A549 (cell line): ENCODE measurements around the gene NEAT1. TPM values are rescaled to one million over a fixed set of nuclear protein-coding genes. Genes with fewer than 3 reads are reported as not detected.

Source experiments
- ATAC-seq, 2 experiments: fragments of 200-7000 bp in 1 of 2; fragments of >200 bp in 1 of 2; cut with Nextera tagmentation in 1 of 2; cut with Tn5 transposase in 1 of 2; 3 replicates each; pipeline versions ENCODE4 v1.8.0 to v1.9.1; 2018 to 2020; ENCODE audit warnings: mild to moderate bottlenecking in 1 of 2, moderate library complexity in 1 of 2
- CTCF ChIA-PET: fragments of 300-600 bp; sonication (Branson Sonifier 250); formaldehyde crosslinking; extraction: SDS; loops from one replicate; lab custom pipeline; 2021; ENCODE audit warnings: antibody characterized with exemption, inconsistent platforms; lab: Yijun Ruan, JAX
- POLR2A ChIA-PET: fragments of 350-600 bp; formaldehyde crosslinking; extraction: SDS; loops from one replicate; lab custom pipeline; 2021; ENCODE audit warnings: antibody characterized with exemption, inconsistent platforms; lab: Yijun Ruan, JAX
- DNase-seq, 2 experiments: peaks; one replicate each; pipeline versions ENCODE4 v3.0.0 to v3.0.0-alpha.2; 2011 to 2016; ENCODE audit warnings: low read depth in 1 of 2, low spot score in 1 of 2
- FAIRE-seq: peaks from 2 replicates; lab custom pipeline; 2011; peaks lifted over from hg19 to GRCh38; lab: Jason Lieb, UNC
- H3K27ac ChIP-seq, 2 experiments: fragments of >200 bp; sonication (Bioruptor Twin); formaldehyde crosslinking; 3 replicates each; pipeline ENCODE4 v1.5.1; 2016 to 2017
- H3K4me1 ChIP-seq: fragments of >200 bp; sonication (Bioruptor Twin); formaldehyde crosslinking; 3 replicates; pipeline ENCODE4 v1.6.1; 2016
- H3K4me2 ChIP-seq: fragments of >200 bp; sonication (Bioruptor Twin); formaldehyde crosslinking; 3 replicates; pipeline ENCODE4 v1.6.1; 2016
- H3K4me3 ChIP-seq: fragments of >200 bp; sonication (Bioruptor Twin); formaldehyde crosslinking; 3 replicates; pipeline ENCODE4 v1.5.1; 2016
- H3K9me3 ChIP-seq: fragments of >200 bp; sonication (Bioruptor Twin); formaldehyde crosslinking; 3 replicates; pipeline ENCODE4 v1.6.1; 2016
- ATOH8 ChIP-seq: fragments of 250-450 bp; sonication (Bioruptor Pico); IDR thresholded peaks from 2 replicates; pipeline ENCODE4 v1.5.0; 2020; ENCODE audit warnings: low read depth, mild to moderate bottlenecking, moderate library complexity
- BCL3 ChIP-seq: fragments of >200 bp; sonication (Bioruptor Twin); formaldehyde crosslinking; IDR thresholded peaks from 3 replicates; pipeline ENCODE4 v1.6.1; 2016
- CBX2 ChIP-seq: fragments of 200-600 bp; sonication (generic); IDR thresholded peaks from 2 replicates; pipeline ENCODE4 v1.6.1; 2016; ENCODE audit warnings: low read depth, mild to moderate bottlenecking, borderline replicate concordance
- CHD2 ChIP-seq: fragments of 150-350 bp; IDR thresholded peaks from 2 replicates; pipeline ENCODE4 v1.6.1; 2014; ENCODE audit warnings: low read length; ENCODE audit not compliant: partially characterized antibody
- E2F6 ChIP-seq: IDR thresholded peaks from 2 replicates; pipeline ENCODE4 v1.6.1; 2012; ENCODE audit warnings: low read depth, borderline replicate concordance
- EHF ChIP-seq: fragments of 250-450 bp; sonication (Bioruptor Pico); IDR thresholded peaks from 2 replicates; pipeline ENCODE4 v1.5.0; 2020; ENCODE audit warnings: mild to moderate bottlenecking
- FOSB ChIP-seq: fragments of 250-450 bp; sonication (Bioruptor Pico); IDR thresholded peaks from 2 replicates; pipeline ENCODE4 v1.5.0; 2020; ENCODE audit warnings: mild to moderate bottlenecking, moderate library complexity
- FOSL2 ChIP-seq, 2 experiments: fragments of 450-650 bp in 1 of 2; fragments of >200 bp in 1 of 2; sonication (Bioruptor Twin) in 1 of 2; formaldehyde crosslinking; IDR thresholded peaks; 2 replicates each; pipeline versions ENCODE4 v1.5.0 to v1.6.1; 2016 to 2020; ENCODE audit warnings: mild to moderate bottlenecking in 1 of 2, moderate library complexity in 1 of 2
- FOXS1 ChIP-seq: fragments of 250-450 bp; sonication (Bioruptor Pico); IDR thresholded peaks from 2 replicates; pipeline ENCODE4 v1.5.0; 2020; ENCODE audit warnings: mild to moderate bottlenecking, moderate library complexity
- HES2 ChIP-seq: fragments of >200 bp; sonication (Bioruptor Twin); formaldehyde crosslinking; IDR thresholded peaks from 2 replicates; pipeline ENCODE4 v1.6.1; 2016
- HEYL ChIP-seq: fragments of 250-450 bp; sonication (Bioruptor Pico); IDR thresholded peaks from 2 replicates; pipeline ENCODE4 v1.8.0; 2021; ENCODE audit warnings: mild to moderate bottlenecking, moderate library complexity
- HOXB13 ChIP-seq: fragments of 250-450 bp; sonication (Bioruptor Pico); IDR thresholded peaks from 2 replicates; pipeline ENCODE4 v1.5.0; 2020; ENCODE audit warnings: low read depth, mild to moderate bottlenecking, moderate library complexity
- HOXB5 ChIP-seq: fragments of 250-450 bp; sonication (Bioruptor Pico); IDR thresholded peaks from 2 replicates; pipeline ENCODE4 v1.5.0; 2020; ENCODE audit warnings: mild to moderate bottlenecking, moderate library complexity
- JUN ChIP-seq, 2 experiments: fragments of >200 bp; sonication (Bioruptor Twin); formaldehyde crosslinking; IDR thresholded peaks; 2 replicates in 1 of 2; 3 replicates in 1 of 2; pipeline ENCODE4 v1.6.1; 2016 to 2017
- JUNB ChIP-seq: fragments of >200 bp; sonication (Bioruptor Twin); formaldehyde crosslinking; IDR thresholded peaks from 2 replicates; pipeline ENCODE4 v1.6.1; 2016
- KDM1A ChIP-seq: fragments of 200-600 bp; sonication (generic); IDR thresholded peaks from 2 replicates; pipeline ENCODE4 v1.6.1; 2016; ENCODE audit warnings: low read depth, mild to moderate bottlenecking
- KDM5A ChIP-seq: fragments of 200-600 bp; sonication (generic); IDR thresholded peaks from 2 replicates; pipeline ENCODE4 v1.6.1; 2016; ENCODE audit warnings: antibody characterized with exemption, mild to moderate bottlenecking
- MAFK ChIP-seq: fragments of 450-650 bp; IDR thresholded peaks from 2 replicates; pipeline ENCODE4 v1.6.1; 2014; ENCODE audit not compliant: partially characterized antibody
- MAX ChIP-seq: IDR thresholded peaks from 2 replicates; pipeline ENCODE4 v1.6.1; 2012
- NFE2L2 ChIP-seq: fragments of 150-350 bp; conservative IDR thresholded peaks from 2 replicates; pipeline ENCODE4 v1.6.1; 2014; ENCODE audit warnings: low read length
- NPAS2 ChIP-seq: fragments of 250-450 bp; sonication (Bioruptor Pico); IDR thresholded peaks from 2 replicates; pipeline ENCODE4 v1.8.0; 2022; ENCODE audit warnings: mild to moderate bottlenecking, moderate library complexity, borderline replicate concordance
- POLR2A ChIP-seq: IDR thresholded peaks from 2 replicates; pipeline ENCODE4 v1.6.1; 2012; ENCODE audit warnings: mild to moderate bottlenecking, low read length
- RAD21 ChIP-seq, 2 experiments: fragments of >200 bp in 1 of 2; sonication (Bioruptor Twin) in 1 of 2; formaldehyde crosslinking in 1 of 2; IDR thresholded peaks in 1 of 2; conservative IDR thresholded peaks in 1 of 2; 2 replicates in 1 of 2; 3 replicates in 1 of 2; pipeline ENCODE4 v1.6.1; 2012 to 2018; ENCODE audit warnings: inconsistent platforms in 1 of 2
- RARB ChIP-seq: fragments of 250-450 bp; sonication (Bioruptor Pico); IDR thresholded peaks from 2 replicates; pipeline ENCODE4 v1.8.0; 2021; ENCODE audit warnings: mild to moderate bottlenecking, moderate library complexity
- REST ChIP-seq: fragments of 200-600 bp; sonication (generic); IDR thresholded peaks from 2 replicates; pipeline ENCODE4 v1.6.1; 2016; ENCODE audit warnings: antibody characterized with exemption, mild to moderate bottlenecking, moderate library complexity
- SMC3 ChIP-seq: fragments of >200 bp; sonication (Bioruptor Twin); formaldehyde crosslinking; IDR thresholded peaks from 3 replicates; pipeline ENCODE4 v1.6.1; 2018; ENCODE audit warnings: inconsistent platforms
- SREBF2 ChIP-seq: fragments of 450-650 bp; IDR thresholded peaks from 2 replicates; pipeline ENCODE4 v1.6.1; 2014; ENCODE audit warnings: mild to moderate bottlenecking, moderate library complexity
- TFCP2L1 ChIP-seq: fragments of 250-450 bp; sonication (Bioruptor Pico); IDR thresholded peaks from 2 replicates; pipeline ENCODE4 v1.5.0; 2021; ENCODE audit warnings: mild to moderate bottlenecking
- TP53 ChIP-seq: fragments of 250-450 bp; sonication (Bioruptor Pico); IDR thresholded peaks from 2 replicates; pipeline ENCODE4 v1.5.0; 2021; ENCODE audit warnings: mild to moderate bottlenecking, moderate library complexity
- ZC3H11A ChIP-seq: fragments of 450-650 bp; IDR thresholded peaks from 2 replicates; pipeline ENCODE4 v1.6.1; 2014; ENCODE audit warnings: antibody characterized with exemption, mild to moderate bottlenecking
- ZNF302 ChIP-seq: fragments of 250-450 bp; sonication (Bioruptor Pico); IDR thresholded peaks from 2 replicates; pipeline ENCODE4 v1.9.0; 2021; ENCODE audit warnings: inconsistent platforms, mild to moderate bottlenecking, moderate library complexity
- ZSCAN20 ChIP-seq: fragments of 250-450 bp; sonication (Bioruptor Pico); IDR thresholded peaks from 2 replicates; pipeline ENCODE4 v1.8.0; 2022; ENCODE audit warnings: mild to moderate bottlenecking, moderate library complexity
- WGBS: methylation state at CpG from one replicate; pipeline ENCODE4 v1.1.6; 2017; ENCODE audit errors: missing lambda C conversion rate; 5-methylcytosine and 5-hydroxymethylcytosine counted together
- polyA plus RNA-seq, 4 experiments: library from polyadenylated mRNA; depleted of rRNA in 3 of 4; stranded (reverse); fragments of >200 nt; fragmentation: RNase III in 1 of 4; extraction: RNeasy Plus Mini Kit Qiagen cat#74134 plus additional on column Dnase treatment in 1 of 4; gene quantifications; 2 replicates in 3 of 4; 3 replicates in 1 of 4; pipeline ENCODE4 v1.2.3, GENCODE V29; 2011 to 2017

Gene NEAT1
- polyA plus RNA-seq, 2 of the 4 experiments (the other 2 are of a cell fraction) = 314 to 1,223 TPM

GRCh38 chr11:65492387-65492636 is 69.7 kb downstream of the NEAT1 start (continued):
- TF ChIP-seq KDM1A (0 out of 2 replicates have a peak, but pooled peaks have one; percentile 39), ZNF302 (CRISPR knock-in tag) (0 out of 2 replicates have a peak, but pooled peaks have one; percentile 61), RAD21 (conservative IDR thresholded peaks at IDR 0.05 in 1 of 2, IDR thresholded peaks at IDR 0.05 in 1 of 2) (no peak), HOXB5 (CRISPR knock-in tag) (peak; percentile 95; the same call in 1 of the 2 replicates), FOSL2 (IDR thresholded peaks at IDR 0.05) (no peak), FOSL2 (CRISPR knock-in tag; IDR thresholded peaks at IDR 0.05) (no peak), NFE2L2 (no peak), KDM5A (no peak), CBX2 (no peak), ZSCAN20 (CRISPR knock-in tag) (peak; percentile 93), FOSB (peak; percentile 59; the same call in 1 of the 2 replicates), MAFK (no peak)

- H3K4me1 ChIP-seq = peaks cover 91% of the 10 kb centered on the region
- ChIA-PET POLR2A (interaction anchor here (0.5 to 26.7 kb wide), 9 partner anchors 10 to 73 kb away, joined by 4 to 1006 read pairs (median 12); partner anchors contain the start of genes MALAT1 and NEAT1), CTCF (interaction anchor here (0.5 to 30.0 kb wide), 6 partner anchors 16 to 1152 kb away, joined by 3 to 947 read pairs (median 4); no protein-coding TSS in a partner anchor)
- DNase-seq (peak in 1 of 2 experiments; percentile 91), FAIRE-seq (no peak), ATAC-seq (peak; percentile 28 to 41; a peak in 5 of 6 replicates)
- H3K4me3 ChIP-seq = no peak overlapping the region
- no peaks in the 10 kb centered on the region for H3K9me3 ChIP-seq
- H3K27ac ChIP-seq = peak overlapping the region; percentile 98 to 100
- 5% methylated on average over 6 of the region's 6 CpGs for WGBS
- H3K4me2 ChIP-seq = peak overlapping the region; percentile 77
- TF ChIP-seq HOXB13 (CRISPR knock-in tag) (0 out of 2 replicates have a peak, but pooled peaks have one; percentile 2), RARB (peak; percentile 75), MAFK (peak; percentile 10), HEYL (CRISPR knock-in tag) (no peak; the same call in 1 of the 2 replicates), HES2 (no peak), JUN (IDR thresholded peaks at IDR 0.05) (peak; percentile 51 to 56; a peak in 2 of 5 replicates), MAX (0 out of 2 replicates have a peak, but pooled peaks have one; percentile 40), FOXS1 (peak; percentile 40; the same call in 1 of the 2 replicates), BCL3 (no peak), TFCP2L1 (CRISPR knock-in tag) (peak; percentile 18; the same call in 1 of the 2 replicates), FOSB (peak; percentile 1; the same call in 1 of the 2 replicates), FOSL2 (IDR thresholded peaks at IDR 0.05) (no peak), FOSL2 (CRISPR knock-in tag; IDR thresholded peaks at IDR 0.05) (peak; percentile 60), JUNB (no peak), E2F6 (0 out of 2 replicates have a peak, but pooled peaks have one; percentile 6), POLR2A (peak; percentile 37), REST (no peak), CBX2 (no peak), HOXB5 (CRISPR knock-in tag) (peak; percentile 8), NPAS2 (CRISPR knock-in tag) (no peak), SREBF2 (no peak), EHF (peak; percentile 97; the same call in 1 of the 2 replicates), ZC3H11A (no peak), CHD2 (no peak), TP53 (CRISPR knock-in tag) (peak; percentile 96), ATOH8 (CRISPR knock-in tag) (peak; percentile 44; the same call in 1 of the 2 replicates), SMC3 (no peak)
These were observed 70.2 kb downstream of the NEAT1 start for GRCh38 chr11:65492637-65493366.
